ENCODE data around the gene PRRT3.

Gene PRRT3

GRCh38 chr3:9911863-9912262, 40.3 kb downstream of the PRRT3 start:
- H3K36me3 ChIP-seq, result no peaks in the 10 kb centered on the region
- TF ChIP-seq CTCF (IDR thresholded peaks at IDR 0.05), result no peak
- H3K27me3 ChIP-seq, result no peaks in the 10 kb centered on the region
- no peak overlapping the region for H3K27ac ChIP-seq
- H3K9me3 ChIP-seq, result no peaks in the 10 kb centered on the region
- peaks cover 29% of the 10 kb centered on the region in 2 experiments for H3K4me1 ChIP-seq (ENCODE audit: control insufficient read depth in 1 of 2, insufficient read depth in 1 of 2, low read depth in 1 of 2, low read length in 1 of 2)
- no peak overlapping the region for H3K4me3 ChIP-seq (ENCODE audit: low read depth in 1 of 2, low read length in 1 of 2)

- H3K27me3 ChIP-seq, result no peaks in the 10 kb centered on the region
- H3K4me3 ChIP-seq (ENCODE audit: low read depth in 1 of 2, low read length in 1 of 2), result no peak overlapping the region
- no peaks in the 10 kb centered on the region for H3K9me3 ChIP-seq
- no peaks in the 10 kb centered on the region for H3K36me3 ChIP-seq
- peaks cover 5 to 6% of the 10 kb centered on the region in 2 experiments for H3K4me1 ChIP-seq (ENCODE audit: control insufficient read depth in 1 of 2, insufficient read depth in 1 of 2, low read depth in 1 of 2, low read length in 1 of 2)
- no peak for TF ChIP-seq CTCF (IDR thresholded peaks at IDR 0.05)
- H3K27ac ChIP-seq, result no peak overlapping the region
Observed at GRCh38 chr3:9909221-9910013, 42.8 kb downstream of the PRRT3 start.

DNA sequence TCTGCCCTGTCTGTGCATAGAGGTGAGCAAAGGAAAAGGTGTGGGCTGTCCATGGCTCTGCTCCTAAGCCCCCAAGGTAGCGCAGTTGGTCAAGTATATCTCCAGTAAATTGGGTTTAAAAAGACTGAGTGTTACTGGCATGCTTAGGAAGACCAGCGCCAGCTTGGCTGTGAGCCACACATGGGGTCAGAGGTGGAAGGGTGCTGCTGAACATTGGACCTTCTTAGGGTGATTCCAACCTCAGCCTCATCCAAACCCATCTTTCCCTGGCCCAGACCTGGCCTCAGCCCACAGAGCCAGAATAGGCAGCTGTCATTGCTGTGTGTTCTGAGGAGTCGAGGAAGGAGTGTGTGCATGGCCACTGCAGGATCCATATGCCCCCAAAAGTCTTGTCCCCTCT, 43.9 kb downstream of the PRRT3 start:
- no peak for TF ChIP-seq CTCF (IDR thresholded peaks at IDR 0.05)
- H3K36me3 ChIP-seq, result no peaks in the 10 kb centered on the region

GRCh38 chr3:9906480-9906879, 45.7 kb downstream of the PRRT3 start:
- Histone ChIP-seq H3K27me3 (no peaks in the 10 kb centered on the region), H3K36me3 (no peaks in the 10 kb centered on the region), H3K4me1 (ENCODE audit: control insufficient read depth in 1 of 2, insufficient read depth in 1 of 2, low read depth in 1 of 2, low read length in 1 of 2) (peaks cover 12% of the 10 kb centered on the region in 2 experiments), H3K4me3 (ENCODE audit: low read depth in 1 of 2, low read length in 1 of 2) (no peak overlapping the region), H3K9me3 (no peaks in the 10 kb centered on the region), H3K27ac (no peak overlapping the region)
- no peak for TF ChIP-seq CTCF (IDR thresholded peaks at IDR 0.05)

More for the DNA sequence above, 43.9 kb downstream of the PRRT3 start:
- peaks cover 4 to 6% of the 10 kb centered on the region in 2 experiments for H3K4me1 ChIP-seq (ENCODE audit: control insufficient read depth in 1 of 2, insufficient read depth in 1 of 2, low read depth in 1 of 2, low read length in 1 of 2)
- H3K9me3 ChIP-seq, result no peaks in the 10 kb centered on the region
- no peak overlapping the region for H3K27ac ChIP-seq
- H3K27me3 ChIP-seq, result no peaks in the 10 kb centered on the region
- H3K4me3 ChIP-seq (ENCODE audit: low read depth in 1 of 2, low read length in 1 of 2), result no peak overlapping the region

DNA sequence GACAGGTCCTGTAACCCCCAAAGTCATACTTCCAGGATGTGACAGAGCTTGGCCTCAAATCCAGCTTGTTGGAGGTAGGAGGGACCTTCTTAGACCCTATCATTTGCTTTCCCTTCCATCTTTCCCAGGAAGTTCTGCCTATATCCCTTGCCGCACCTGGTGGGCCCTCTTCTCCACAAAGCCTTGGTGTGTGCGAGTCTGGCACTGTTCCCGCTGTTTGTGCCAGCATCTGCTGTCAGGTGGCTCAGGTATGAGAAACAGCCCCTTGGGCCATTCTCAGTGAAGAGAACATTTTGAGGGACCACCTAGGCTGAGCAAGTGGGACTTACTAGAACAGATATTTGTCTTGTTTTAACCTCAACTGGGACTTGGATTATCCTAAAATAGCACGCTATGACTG, 48.3 kb downstream of the PRRT3 start:
- peaks cover 12 to 14% of the 10 kb centered on the region in 2 experiments for H3K4me1 ChIP-seq (ENCODE audit: control insufficient read depth in 1 of 2, insufficient read depth in 1 of 2, low read depth in 1 of 2, low read length in 1 of 2)
- no peaks in the 10 kb centered on the region for H3K36me3 ChIP-seq
- no peak overlapping the region for H3K27ac ChIP-seq
- H3K27me3 ChIP-seq, result no peaks in the 10 kb centered on the region
- H3K9me3 ChIP-seq, result no peaks in the 10 kb centered on the region
- TF ChIP-seq CTCF (IDR thresholded peaks at IDR 0.05), result no peak
- no peak overlapping the region for H3K4me3 ChIP-seq (ENCODE audit: low read depth in 1 of 2, low read length in 1 of 2)
